Rectal smooth muscle tissue (tissue), 1 donor: Measurements from ENCODE around the gene BANF2.
"Not testable (repeated sequence)": the region's sequence is repeated elsewhere in the genome, so short reads cannot be mapped to it uniquely, and the experiment has no call there.

ENCODE experiments used
- H3K27ac ChIP-seq: one replicate; pipeline ENCODE4 v1.7.0; 2013; ENCODE audit warnings: low read depth, low read length, inconsistent platforms
- H3K27me3 ChIP-seq: one replicate; pipeline ENCODE4 v1.7.0; 2013; ENCODE audit warnings: low read length; ENCODE audit not compliant: control insufficient read depth, insufficient read depth
- H3K36me3 ChIP-seq: one replicate; pipeline ENCODE4 v1.7.0; 2013; ENCODE audit warnings: low read length; ENCODE audit not compliant: control insufficient read depth, insufficient read depth
- H3K4me1 ChIP-seq: one replicate; pipeline ENCODE4 v1.7.0; 2013; ENCODE audit warnings: low read length; ENCODE audit not compliant: control insufficient read depth, insufficient read depth
- H3K4me3 ChIP-seq: one replicate; pipeline ENCODE4 v1.7.0; 2013; ENCODE audit warnings: low read length
- H3K9ac ChIP-seq: one replicate; pipeline ENCODE4 v1.7.0; 2013; ENCODE audit warnings: low read length

BANF2 gene

DNA sequence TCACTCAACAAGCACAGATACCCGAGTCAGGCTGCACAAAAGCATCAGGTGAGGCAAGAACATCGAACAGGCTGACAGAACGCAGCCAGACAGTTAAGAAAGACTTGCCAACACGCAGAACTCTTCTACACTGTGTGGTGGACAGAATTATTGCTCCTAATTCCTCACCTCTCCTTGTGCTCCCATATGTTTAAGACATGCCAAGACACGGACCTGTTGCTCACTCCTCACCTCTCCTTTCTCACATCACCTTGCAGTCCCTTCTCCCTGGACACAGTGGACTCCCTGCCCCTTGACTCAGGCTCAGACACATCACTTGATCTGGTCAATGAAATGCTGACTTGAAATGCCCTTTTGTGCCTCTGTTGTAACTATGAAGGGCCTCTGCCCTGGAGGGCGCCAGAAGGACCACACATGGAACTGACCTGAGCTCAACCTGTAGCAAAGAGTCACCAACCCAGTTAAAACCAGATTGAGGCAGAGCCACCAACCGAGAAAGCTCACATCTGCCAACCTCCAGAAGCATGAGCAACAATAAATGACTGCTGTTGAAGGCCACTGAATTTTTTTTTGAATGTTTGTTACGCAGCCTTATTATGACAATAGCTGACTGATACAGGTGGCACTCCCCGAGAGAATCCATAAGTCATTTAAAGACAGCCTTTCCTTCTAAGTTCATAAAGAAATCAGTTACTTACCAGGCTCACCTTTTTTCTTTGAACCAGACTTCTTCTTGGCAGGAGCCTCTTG, 41.7 kb upstream of the BANF2 start:
- Histone ChIP-seq H3K27ac (no peak overlapping the region), H3K9ac (no peak overlapping the region), H3K36me3 (peaks cover 15% of the 10 kb centered on the region), H3K27me3 (no peaks in the 10 kb centered on the region), H3K4me3 (no peak overlapping the region), H3K4me1 (no peaks in the 10 kb centered on the region)

DNA sequence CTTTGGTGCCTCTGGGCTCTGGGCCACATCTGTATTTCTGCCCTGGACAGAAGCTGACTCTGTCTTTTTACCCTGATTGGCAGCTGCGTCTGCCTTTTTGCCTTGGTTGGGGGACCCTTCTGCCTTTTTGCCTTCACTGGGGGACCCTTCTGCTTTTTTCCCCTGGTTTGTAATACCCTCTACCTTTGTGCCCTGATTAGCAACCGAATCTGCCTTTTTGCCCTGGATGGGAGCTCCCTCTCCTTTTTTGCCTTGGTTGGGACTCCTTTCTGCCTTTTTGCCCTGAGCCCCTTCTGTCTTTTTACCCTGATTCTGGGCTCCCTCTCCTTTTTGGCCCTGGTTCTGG, 41.1 kb upstream of the BANF2 start:
- H3K4me3 ChIP-seq: no peak overlapping the region
- H3K4me1 ChIP-seq: no peaks in the 10 kb centered on the region
- peaks cover 15% of the 10 kb centered on the region for H3K36me3 ChIP-seq
- no peak overlapping the region for H3K9ac ChIP-seq
- no peak overlapping the region for H3K27ac ChIP-seq
- H3K27me3 ChIP-seq: no peaks in the 10 kb centered on the region

DNA sequence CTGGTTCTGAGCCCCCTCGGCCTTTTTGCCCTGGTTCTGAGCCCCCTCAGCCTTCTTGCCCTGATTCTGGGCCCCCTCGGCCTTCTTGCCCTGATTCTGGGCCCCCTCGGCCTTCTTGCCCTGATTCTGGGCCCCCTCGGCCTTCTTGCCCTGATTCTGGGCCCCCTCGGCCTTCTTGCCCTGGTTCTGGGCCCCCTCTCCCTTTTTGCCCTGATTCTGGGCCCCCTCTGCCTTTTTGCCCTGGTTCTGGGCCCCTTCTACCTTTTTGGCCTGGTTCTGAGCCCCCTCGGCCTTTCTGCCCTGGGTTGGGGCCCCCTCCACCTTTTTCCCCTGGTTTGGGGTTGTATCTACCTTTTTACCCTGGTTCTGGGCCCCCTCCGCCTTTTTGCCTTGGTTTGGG, 40.4 kb upstream of the BANF2 start:
- H3K27me3 ChIP-seq, H3K27ac ChIP-seq, H3K4me1 ChIP-seq, H3K4me3 ChIP-seq, H3K9ac ChIP-seq: not testable (repeated sequence)
- H3K36me3 ChIP-seq: peaks cover 15% of the 10 kb centered on the region

DNA sequence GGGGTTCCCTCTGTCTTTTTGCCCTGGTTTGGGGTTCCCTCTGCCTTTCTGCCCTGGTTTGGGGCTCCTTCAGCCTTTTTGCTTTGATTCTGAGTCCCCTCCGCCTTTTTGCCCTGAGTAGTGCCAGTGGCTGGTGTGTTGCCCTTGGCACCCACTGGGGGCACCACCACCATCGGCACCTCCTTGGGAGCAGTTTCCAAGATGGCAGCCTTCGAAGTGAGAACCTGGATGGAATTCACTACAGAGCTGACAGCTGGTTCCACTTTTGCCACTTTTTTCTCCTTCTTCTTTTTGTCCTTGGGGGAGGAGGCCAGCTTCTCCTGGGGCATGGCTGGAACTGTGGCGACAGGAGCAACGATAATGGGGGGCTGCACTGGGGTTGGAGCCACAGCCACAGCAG, 40.0 kb upstream of the BANF2 start:
- H3K36me3 ChIP-seq: peaks cover 15% of the 10 kb centered on the region
- no peaks in the 10 kb centered on the region for H3K27me3 ChIP-seq
- H3K27ac ChIP-seq: no peak overlapping the region
- H3K4me1 ChIP-seq: no peaks in the 10 kb centered on the region
- H3K9ac ChIP-seq: no peak overlapping the region
- no peak overlapping the region for H3K4me3 ChIP-seq

DNA sequence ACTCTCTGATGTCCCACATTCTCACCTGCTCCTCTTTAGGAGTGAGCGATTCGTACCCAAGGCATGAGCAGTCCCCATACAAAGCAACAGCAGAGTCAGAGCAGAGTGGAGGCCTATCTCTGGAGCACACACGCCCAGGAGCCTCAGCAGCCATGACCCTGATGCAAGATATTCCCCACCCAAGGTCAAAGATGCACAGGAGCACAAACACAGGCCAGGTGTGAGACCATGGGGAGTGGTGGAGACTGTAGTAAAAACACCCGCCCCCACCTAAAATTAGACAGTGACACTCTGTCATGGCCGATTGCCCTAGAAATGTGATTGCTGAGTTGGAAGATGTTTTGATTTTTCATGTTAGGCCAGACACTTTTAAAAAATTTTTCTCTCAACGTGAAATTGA, 39.1 kb upstream of the BANF2 start:
- no peak overlapping the region for H3K27ac ChIP-seq
- no peak overlapping the region for H3K9ac ChIP-seq
- no peaks in the 10 kb centered on the region for H3K4me1 ChIP-seq
- peaks cover 15% of the 10 kb centered on the region for H3K36me3 ChIP-seq
- no peak overlapping the region for H3K4me3 ChIP-seq
- H3K27me3 ChIP-seq: no peaks in the 10 kb centered on the region

DNA sequence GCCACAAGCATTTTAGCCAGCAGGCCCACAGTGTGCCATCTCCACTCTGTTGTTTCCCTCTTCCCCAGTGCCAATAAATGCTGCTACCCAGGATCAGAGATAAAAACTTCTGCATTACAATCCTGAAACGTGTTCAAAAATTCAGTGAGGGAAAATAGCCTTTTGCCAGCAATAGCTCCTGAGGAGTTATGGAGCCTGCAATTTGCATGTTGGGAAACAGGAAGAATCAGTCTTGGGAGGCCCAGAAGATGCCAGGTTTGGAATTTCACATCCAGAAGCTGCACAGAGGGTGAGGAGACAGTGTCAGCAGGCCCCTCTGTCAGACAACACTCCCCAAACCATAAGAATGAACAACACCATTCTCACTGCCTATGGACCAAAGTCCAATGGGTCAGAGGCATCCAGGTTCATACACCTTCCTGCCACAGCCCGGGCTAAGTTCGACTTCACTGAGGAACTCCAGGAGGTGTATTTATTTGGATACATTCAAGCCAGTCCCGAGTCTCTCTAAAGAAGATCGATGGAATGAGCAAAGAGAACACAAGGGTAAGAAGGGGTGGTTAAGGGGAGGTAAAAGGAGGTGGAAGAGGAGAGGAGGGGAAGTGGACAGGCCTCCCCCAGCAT, 38.5 kb upstream of the BANF2 start:
- Histone ChIP-seq H3K27me3 (no peaks in the 10 kb centered on the region), H3K27ac (no peak overlapping the region), H3K36me3 (peaks cover 15% of the 10 kb centered on the region), H3K4me1 (no peaks in the 10 kb centered on the region), H3K9ac (no peak overlapping the region), H3K4me3 (no peak overlapping the region)

DNA sequence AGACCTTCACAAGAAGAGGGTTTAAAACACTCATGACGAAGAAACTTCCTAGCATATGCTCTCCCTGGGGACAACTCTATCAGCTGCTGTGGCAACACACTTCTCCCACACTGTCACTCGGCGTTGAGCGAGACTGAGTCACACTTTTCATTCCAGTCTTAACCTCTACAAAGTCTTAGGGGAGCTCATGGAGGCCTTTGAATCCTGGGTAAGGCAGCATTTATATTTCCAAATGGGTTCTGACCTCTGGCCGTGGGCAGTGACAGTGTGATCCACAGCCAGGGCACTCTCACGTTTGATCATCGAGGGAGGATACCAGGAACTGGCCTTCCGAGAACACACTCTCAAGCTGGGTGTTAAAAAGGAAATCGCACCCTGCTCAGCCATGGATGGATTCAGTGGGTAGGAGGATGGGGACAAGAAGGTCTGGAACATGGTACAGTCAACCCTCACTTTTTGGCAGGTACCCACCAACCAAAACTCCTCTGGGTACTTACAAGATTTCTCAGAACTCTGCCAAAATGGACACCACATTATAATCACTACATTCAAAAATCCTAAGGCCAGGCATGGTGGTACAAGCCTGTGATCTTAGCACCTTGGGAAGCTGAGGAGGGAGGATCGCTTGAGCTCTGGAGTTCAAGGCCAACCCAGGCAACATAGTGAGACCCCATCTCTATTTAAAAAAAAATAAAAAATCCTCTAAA, 37.3 kb upstream of the BANF2 start:
- Histone ChIP-seq H3K9ac (no peak overlapping the region), H3K36me3 (peaks cover 15% of the 10 kb centered on the region), H3K27ac (no peak overlapping the region), H3K4me1 (no peaks in the 10 kb centered on the region), H3K27me3 (no peaks in the 10 kb centered on the region), H3K4me3 (no peak overlapping the region)

DNA sequence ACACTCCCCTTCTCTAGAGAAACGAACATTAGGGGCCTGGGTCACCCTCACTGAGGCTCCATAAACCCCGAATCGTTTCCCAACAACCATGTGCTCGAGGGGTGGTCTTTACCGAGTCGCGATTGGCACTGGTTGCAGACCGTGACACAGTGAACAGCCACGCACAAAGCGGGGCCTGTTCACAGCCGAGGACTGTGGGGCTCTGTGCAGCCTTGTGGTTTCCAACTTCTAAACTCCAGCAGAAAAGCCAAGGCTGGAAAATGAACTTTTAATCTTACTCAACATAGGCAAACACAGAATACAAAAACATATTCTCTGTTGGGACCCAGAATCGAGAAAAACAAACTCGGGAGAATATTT, 36.7 kb upstream of the BANF2 start:
- H3K27ac ChIP-seq: no peak overlapping the region
- H3K4me3 ChIP-seq: no peak overlapping the region
- peaks cover 12% of the 10 kb centered on the region for H3K36me3 ChIP-seq
- H3K27me3 ChIP-seq: no peaks in the 10 kb centered on the region
- H3K4me1 ChIP-seq: no peaks in the 10 kb centered on the region
- H3K9ac ChIP-seq: no peak overlapping the region

DNA sequence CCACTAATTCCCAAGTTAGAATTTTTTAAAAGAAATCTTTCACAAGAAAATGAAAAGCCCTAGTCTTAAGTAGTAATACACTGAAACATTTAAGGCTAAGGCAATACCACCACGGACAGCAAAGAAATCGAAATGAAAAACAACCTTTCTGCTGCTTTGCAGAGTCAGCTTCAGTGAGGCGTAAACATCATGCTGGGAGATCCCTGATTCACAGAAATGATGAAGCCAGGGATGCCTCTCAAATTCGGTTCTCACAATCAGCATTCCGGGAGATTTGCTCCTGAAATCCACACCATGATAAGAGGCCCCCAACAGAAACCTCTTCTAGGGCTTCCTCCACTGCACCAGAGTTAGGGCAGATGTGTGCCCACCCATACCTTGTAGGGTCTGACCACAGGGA, 36.3 kb upstream of the BANF2 start:
- H3K4me1 ChIP-seq: no peaks in the 10 kb centered on the region
- no peak overlapping the region for H3K4me3 ChIP-seq
- no peak overlapping the region for H3K27ac ChIP-seq
- peaks cover 7% of the 10 kb centered on the region for H3K36me3 ChIP-seq
- no peak overlapping the region for H3K9ac ChIP-seq
- no peaks in the 10 kb centered on the region for H3K27me3 ChIP-seq

DNA sequence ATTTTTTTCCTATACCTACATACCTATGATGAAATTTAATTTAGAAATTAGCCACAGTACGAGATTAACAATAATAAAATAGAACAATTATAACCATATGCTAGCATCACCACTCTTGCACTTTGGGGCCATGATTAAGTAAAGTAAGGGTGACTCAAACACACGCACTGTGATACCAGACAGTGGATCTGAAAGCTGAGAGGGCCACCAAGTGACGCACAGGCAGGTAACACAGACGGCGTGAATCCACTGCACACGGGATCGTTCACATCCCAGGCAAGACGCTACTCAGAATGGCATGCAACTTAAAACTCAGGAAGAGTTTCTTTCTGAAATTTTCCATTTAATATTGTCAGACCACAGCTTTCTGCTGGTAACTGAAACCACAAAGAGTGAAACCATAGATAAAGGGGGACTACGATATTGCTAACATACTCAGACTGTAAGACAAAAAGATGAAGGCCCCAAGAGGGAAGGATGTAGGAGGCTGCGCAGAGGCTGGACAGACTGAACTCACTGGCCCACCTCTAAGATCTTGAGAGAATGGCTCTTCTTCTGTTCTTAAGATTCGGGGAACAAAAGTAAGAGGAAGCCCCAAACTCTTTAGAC, 35.6 kb upstream of the BANF2 start:
- Histone ChIP-seq H3K36me3 (peaks cover 4% of the 10 kb centered on the region), H3K4me1 (no peaks in the 10 kb centered on the region), H3K27ac (no peak overlapping the region), H3K4me3 (no peak overlapping the region), H3K9ac (no peak overlapping the region), H3K27me3 (no peaks in the 10 kb centered on the region)

DNA sequence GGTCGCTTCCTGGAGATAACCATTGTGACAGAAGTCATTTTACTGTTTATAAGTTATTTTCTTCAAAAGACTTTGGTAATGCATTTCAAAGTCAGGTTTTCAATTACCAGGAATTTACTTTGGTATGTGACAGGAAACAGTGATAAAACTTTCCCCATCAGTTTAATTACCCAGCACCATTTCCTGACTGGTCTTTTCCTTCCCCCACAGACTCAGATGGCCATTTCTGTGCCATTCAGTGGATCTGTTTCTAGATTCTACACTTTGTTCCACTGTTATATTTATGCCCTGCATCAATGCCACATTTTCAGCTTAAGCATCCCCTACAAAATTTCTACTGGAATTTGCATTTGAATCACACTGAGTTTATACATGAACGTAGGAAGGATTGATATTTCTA, 34.0 kb upstream of the BANF2 start:
- Histone ChIP-seq H3K27me3 (no peaks in the 10 kb centered on the region), H3K4me3 (no peak overlapping the region), H3K36me3 (peaks cover 4% of the 10 kb centered on the region), H3K9ac (no peak overlapping the region), H3K4me1 (peaks cover 2% of the 10 kb centered on the region), H3K27ac (no peak overlapping the region)

DNA sequence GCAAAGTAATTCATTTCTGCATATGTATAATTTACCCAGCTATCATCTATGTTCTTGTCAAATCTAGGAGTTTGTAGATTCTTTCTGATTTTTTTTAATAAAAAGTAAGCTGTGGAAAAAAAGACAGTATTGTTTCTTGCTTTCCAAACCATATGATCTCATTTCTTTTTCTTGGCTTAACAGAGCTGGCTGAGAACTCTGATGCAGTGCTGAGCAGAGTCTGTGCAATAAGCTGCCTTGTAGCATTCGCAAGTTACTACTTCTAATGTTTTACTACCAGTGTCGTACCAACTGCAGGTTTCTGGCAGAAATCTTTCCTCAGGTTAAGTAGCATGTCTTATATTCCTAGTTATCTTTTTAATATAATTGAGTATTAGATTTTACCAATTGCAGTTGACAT, 33.3 kb upstream of the BANF2 start:
- Histone ChIP-seq H3K4me3 (no peak overlapping the region), H3K27ac (no peak overlapping the region), H3K27me3 (no peaks in the 10 kb centered on the region), H3K9ac (no peak overlapping the region), H3K4me1 (peaks cover 2% of the 10 kb centered on the region), H3K36me3 (peaks cover 4% of the 10 kb centered on the region)
